CD4-positive, alpha-beta T cell treated with Interleukin-10 for 1 hour (primary cell): Measurements from ENCODE around the gene PTPN4.
A peak's percentile ranks its signal among the peaks of the same experiment; 100 is the strongest.

Source experiments
- DNase-seq: peaks from one replicate; pipeline ENCODE4 v3.0.0-alpha.2; 2020

The PTPN4 gene

GRCh38 chr2:119818792-119819191 is 59.1 kb downstream of the PTPN4 start:
- DNase-seq: no peak

- no peak for DNase-seq
Observed at GRCh38 chr2:119819846-119820245, 60.1 kb downstream of the PTPN4 start.

DNA sequence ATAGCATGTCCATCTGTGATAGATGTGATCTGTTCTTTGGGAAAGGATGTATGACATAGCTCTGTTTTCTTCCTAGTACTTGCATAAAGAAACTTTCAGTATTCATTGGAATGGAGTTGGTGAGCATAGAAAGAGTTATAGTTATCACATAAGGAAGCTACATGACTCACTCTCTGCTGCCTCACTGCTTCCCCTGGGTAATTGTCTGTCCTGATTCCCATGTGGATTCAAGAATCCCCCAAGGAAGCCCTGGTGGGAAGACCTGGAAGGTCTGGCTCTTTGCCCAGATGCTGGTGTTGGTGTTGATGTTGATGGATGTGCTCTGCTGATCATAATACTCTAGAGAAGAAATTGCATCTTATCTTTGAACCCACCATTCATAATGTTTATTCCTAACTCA is 60.6 kb downstream of the PTPN4 start:
- no peak for DNase-seq

- no peak for DNase-seq
Observed at GRCh38 chr2:119821266-119821665, 61.5 kb downstream of the PTPN4 start.

DNA sequence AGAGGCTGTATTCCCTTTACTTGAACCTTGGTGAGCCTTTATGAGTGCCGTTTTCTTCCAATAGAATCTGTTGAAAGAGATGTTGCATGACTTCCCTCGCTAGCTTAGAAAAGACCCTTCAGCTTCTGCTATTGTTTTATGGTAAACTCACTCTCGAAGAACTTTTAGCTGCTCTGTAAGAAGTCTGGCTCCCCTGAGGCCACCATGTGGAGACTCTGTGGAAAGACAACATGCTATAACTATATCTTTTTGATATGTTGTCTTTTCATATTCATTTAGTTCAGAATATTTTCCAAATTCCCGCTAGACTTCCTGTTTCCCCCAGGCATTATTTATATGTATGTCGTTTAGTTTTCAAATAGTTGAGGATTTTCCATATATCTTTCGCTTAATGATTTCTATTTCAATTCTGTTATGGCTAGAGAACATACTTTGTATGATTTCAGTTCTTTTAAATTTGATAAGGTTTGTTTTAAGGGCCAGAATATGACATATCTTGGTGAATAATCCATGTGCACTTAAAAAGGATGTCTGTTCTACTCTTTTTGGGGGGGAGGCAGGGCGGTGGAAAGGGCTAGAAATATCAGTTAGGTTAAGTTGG is 64.1 kb downstream of the PTPN4 start:
- peak; percentile 51 for DNase-seq

- DNase-seq: peak; percentile 66
Observed at GRCh38 chr2:119826370-119826961, 66.7 kb downstream of the PTPN4 start.

DNA sequence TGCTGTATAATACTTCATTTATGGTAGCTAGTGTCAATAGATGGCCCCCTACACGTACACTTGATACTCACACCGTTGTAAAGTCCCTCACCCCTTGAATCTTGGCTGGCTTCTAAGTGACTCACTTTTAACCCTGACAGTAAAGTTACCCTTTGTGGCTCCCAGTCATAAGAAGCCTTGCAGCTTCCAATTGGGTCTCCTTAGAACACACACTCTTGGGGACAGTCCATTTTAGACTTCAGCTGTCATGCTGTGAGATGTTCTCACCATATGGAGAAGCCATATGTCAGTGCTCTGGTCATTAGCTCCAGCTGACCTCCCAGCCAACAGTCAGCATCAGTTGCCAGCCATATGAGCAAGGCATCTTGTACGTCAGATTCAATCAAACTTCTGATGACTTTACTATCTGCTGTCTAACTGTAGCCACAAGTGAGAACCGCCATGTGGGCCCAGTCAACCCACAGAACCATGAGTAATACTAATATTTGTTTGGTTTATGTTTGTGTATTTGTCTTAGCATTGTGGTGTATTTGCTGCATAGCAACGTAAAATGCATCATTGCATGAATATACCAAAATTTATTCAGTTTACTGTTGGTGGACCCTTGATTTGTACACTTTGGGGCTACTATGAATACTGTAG is 68.3 kb downstream of the PTPN4 start:
- peak; percentile 4 for DNase-seq

DNA sequence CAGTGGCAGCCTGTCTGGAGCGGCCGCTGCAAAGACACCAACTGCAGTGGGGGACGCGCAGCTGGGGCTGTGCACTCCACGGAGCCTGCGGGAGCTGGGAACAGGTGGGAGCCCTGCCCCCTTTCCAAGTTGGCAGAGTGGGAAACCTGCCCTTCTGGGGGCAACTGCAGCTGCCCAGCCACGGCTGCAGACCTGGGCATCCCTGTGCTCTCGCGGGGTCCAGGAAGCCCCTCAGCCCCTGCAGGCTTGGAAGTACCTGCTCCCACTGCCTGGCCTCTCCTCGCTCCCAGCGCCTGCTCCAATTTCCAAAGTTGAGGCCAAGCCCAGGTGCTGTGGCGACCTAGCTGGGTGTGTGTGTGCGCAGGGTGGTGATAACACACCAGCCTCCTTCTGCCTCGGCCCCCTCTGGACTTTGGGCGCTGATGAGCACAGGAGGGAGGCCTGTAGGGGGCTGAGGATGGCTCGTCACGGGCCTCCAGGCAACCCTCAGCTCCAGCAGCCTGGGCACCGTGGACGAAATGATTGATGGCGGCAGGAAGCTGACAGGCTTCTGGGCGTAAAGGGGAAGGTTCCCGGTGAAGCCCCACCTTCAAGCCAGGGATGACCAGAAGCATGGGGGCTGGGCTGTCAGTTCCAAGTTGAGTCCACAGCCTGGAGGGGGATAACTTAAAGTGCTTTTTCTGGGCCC is 76.9 kb downstream of the PTPN4 start:
- DNase-seq: no peak

DNA sequence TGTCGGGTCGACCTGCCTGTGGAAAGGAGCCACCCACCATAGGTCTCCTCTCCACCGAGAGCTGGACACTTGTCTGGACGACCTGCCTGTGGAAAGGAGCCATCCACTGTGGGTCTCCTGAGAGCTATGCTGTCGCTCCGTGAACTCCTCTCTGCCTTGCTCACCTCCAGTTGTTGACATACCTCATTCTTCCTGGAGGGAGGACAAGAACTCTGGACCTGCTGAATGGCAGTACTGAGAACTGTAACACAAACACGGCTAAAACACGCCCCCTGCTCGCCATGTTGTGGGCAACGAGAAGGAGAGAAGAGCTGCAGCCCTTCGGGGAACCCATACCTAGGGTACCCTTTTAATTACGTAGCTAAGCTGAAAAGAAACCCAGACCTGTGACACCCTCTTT is 77.6 kb downstream of the PTPN4 start:
- DNase-seq: no peak

DNA sequence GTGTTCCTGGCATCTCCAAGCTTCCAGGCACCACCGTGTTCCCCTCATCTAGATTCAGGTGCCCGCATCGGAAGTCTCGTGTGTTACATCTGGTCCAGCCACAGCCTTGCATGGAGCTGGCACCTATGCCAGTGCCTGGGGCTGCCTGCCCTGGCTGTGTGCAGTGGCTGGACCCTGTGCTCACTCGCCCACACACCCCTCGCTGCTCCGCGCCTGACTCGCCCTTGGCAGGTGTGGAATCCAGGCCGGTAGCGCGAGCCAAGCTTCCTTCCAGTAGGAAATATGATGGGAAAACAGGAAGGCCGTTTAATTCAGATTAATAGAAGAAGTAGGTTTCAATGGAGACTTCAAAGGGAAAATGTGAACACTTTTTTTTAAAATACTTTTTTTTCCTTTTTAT is 78.0 kb downstream of the PTPN4 start:
- no peak for DNase-seq

DNA sequence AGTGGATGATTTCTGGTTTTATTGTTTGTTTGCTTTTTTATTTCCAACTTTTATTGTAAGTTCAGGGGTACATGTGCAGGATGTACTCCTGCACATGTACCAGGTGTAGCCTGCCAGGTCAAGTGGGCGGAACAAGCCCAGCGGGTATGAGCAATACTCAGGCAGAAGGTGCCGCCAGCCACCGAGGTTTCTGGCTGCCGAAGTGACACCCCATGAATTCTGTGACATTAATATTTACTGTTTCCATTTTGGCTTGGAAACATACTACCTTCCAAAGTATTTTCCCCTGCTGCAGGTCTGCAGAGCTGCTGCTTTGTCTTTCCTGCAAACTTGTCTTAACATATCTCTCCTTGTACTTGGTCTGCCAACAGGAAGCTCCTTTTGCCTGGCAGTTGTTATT is 78.5 kb downstream of the PTPN4 start:
- no peak for DNase-seq

DNA sequence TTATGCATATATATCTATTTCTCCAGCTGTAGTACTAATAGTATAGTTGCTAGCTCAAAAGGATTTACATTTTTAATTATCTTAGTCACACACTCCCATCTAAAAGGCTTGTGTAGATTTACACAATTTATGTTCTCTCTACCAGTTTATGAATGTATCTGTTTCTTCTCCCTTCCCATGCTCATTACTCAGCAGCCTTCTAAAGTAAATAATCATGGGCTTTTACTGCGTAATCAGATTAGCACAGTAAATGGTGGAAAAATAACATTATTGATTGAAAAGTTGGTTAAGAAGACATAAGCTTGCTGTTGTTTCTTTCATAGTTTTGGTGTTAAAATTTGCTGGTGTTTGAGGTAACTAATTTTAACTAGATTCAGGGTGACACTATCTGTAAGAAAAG is 81.8 kb downstream of the PTPN4 start:
- no peak for DNase-seq

DNA sequence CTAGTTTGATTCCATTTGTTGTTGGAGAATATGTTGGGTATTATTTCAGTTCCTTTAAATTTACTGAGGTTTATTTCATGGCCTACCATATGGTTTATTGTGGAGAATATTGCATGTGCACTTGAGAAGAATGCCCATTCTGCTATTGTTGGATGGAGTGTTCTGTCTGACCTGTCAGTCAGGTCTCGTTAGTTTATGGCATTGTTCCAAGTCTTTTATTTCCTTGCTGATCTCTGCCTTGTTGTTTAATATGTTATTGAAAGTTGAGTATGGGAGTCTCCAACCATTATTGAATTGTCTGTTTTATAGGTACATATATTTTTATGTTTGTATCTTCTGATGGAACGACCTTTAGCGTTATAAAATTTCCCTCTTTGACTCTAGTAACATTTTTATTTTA is 86.3 kb downstream of the PTPN4 start:
- DNase-seq: no peak

DNA sequence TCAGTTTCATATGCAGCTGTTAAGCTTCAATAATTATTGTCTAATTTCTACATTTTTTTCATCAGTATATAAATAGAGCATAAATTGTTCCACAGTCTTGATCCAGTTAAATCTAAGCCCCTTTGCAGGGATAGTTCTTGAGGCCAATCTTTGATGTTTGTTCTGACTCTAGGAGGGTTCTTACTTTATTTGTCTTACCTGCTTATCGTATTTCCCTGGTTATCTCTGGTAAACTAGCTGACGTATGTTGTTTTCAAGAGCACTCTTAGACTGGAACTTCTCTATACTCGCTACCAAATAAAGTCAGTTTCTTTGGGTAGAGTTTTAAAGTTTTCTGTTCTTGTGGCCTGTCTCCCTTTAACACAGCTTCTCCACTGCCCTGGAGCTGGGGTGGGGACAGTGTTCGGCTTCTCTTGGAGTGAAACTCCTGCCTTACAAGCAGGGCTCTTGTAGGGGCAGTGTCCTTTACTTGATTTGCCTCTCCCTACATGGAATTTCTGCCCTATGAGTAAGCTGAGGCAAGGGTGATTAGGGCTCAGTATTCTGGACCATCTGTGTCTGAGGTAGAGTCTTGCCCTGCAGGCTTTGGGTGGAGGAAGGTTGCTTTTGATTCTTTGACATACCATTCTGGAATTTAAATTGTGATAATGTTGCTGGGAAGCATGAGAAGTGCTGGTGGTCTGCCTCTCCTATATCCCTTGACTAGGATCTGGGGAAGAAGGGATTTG is 90.3 kb downstream of the PTPN4 start:
- no peak for DNase-seq

GRCh38 chr2:119852214-119852613 is 92.5 kb downstream of the PTPN4 start:
- no peak for DNase-seq

DNA sequence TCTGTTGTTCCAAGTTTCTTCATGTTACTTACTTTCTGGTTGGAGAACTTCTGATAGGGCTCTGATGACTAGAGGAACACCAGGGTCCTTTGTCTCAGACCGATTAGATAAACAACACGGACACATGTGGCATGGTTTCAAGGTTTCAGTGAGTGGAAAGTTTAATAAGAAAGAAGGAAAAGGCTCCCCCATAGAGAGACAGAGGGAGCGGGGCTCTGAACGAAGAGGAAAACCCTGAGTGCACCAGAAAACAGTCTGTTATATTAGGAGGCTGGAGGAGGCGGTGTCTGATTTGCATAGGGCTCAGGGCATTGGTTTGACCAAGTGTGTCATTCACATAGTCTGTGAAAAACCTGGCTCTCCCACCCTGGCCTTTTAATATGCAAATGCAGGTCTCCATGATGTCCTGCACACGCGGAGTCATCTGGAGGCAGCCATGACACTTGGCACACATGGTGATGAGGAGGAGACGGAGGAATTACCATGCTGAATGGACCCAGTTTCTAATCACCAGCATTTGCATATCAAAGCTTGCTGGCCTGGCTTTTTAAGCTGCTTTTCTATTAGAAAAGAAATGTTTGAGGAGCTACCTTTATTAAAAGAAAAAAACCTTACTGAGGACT is 94.2 kb downstream of the PTPN4 start:
- DNase-seq: no peak

- DNase-seq: no peak
Observed at GRCh38 chr2:119856469-119856901, 96.8 kb downstream of the PTPN4 start.

GRCh38 chr2:119857742-119858141 is 98.0 kb downstream of the PTPN4 start:
- DNase-seq: no peak

DNA sequence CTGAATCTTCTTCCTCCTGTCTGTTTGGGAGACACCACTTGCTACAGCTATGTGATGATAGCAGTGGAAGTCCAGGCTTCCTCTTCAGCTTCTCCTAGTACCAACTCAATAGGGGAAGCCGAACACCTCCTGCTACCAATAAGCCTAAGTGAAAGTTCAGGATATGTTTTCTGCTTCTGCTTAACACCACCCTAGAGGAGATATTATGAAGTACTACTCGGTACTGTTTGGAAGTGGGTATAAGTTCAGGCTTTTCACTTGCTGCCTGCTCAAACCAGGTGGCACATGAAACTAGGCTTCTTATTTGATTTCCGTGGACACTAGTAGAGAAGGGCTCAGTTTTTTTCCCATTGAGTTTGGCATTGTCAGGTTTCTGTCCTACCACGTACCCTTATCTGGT is 99.8 kb downstream of the PTPN4 start:
- DNase-seq: no peak

- DNase-seq: no peak
Observed at GRCh38 chr2:119860924-119861323, 101.2 kb downstream of the PTPN4 start.

DNA sequence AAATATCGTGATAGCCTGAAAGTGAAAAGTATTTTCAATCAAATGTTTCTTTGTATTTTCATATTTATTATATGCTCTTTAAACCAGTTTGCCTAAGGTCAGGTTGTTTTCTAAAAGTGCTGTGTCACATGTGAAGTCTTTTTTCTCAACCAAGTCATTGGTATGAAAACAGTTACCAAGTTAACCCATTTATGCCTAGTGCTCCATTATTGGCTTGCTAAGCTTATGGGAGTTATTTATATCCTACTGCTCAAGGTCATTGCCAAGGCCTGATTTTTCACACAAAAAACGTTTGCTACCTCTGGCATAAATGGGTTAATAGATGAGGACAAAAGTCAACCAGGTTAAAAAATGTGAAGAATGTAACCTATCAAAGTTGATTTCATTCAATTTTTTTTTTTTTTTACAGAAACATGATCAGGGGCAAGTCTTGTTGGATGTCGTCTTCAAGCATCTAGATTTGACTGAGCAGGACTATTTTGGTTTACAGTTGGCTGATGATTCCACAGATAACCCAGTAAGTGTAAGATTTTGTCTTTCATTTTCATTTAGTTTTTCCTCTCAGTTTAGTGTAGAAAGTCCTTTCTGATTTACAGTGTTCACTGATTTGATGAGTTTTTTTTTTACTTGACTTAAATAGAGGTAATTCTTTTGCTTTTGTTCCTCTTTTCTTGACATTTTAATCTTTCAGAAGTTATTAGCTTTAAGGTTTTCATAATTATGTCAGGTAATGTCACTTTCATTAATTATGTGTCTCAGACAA is 102.6 kb downstream of the PTPN4 start:
- peak; percentile 26 for DNase-seq

DNA sequence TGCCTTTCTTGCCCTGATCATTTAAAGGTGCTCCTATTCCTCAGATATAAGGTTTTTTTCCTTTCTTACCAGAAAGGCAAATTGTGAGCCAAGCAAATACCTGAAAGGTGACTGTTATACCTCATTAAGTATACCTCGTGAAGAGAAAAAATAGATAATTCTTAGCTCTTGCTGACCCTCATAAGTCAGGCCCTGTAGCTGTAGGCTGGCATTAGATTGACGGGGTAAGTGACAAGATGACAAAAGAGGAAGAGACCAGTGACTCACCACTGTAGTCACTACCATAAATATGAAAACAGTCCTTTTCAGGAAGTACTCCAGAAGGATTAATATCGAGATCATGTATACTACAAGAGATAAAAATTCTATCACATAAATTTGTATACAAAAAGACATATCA is 104.6 kb downstream of the PTPN4 start:
- DNase-seq: peak; percentile 9
